ENCODE measurements around the gene TTC1.
"Not testable (repeated sequence)": the region's sequence is repeated elsewhere in the genome, so short reads cannot be mapped to it uniquely, and the experiment has no call there.

DNA sequence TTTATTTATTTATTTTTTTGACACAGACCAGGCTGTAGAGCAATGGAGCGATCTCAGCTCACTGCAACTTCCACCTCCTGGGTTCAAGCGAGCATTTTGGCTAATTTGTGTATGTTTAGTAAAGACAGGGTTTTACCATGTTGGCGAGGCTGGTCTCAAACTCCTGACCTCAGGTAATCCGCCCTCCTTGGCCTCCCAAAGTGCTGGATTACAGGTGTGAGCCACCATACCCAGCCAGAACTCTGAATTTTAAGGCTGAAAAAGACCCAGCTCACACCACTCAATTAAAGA is 43.2 kb upstream of the TTC1 start:
- TF ChIP-seq, protein P1, sequence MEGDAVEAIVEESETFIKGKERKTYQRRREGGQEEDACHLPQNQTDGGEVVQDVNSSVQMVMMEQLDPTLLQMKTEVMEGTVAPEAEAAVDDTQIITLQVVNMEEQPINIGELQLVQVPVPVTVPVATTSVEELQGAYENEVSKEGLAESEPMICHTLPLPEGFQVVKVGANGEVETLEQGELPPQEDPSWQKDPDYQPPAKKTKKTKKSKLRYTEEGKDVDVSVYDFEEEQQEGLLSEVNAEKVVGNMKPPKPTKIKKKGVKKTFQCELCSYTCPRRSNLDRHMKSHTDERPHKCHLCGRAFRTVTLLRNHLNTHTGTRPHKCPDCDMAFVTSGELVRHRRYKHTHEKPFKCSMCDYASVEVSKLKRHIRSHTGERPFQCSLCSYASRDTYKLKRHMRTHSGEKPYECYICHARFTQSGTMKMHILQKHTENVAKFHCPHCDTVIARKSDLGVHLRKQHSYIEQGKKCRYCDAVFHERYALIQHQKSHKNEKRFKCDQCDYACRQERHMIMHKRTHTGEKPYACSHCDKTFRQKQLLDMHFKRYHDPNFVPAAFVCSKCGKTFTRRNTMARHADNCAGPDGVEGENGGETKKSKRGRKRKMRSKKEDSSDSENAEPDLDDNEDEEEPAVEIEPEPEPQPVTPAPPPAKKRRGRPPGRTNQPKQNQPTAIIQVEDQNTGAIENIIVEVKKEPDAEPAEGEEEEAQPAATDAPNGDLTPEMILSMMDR (IDR thresholded peaks at IDR 0.05) = not testable (repeated sequence)
- TF ChIP-seq POLR2A (IDR thresholded peaks at IDR 0.05) = not testable (repeated sequence)
